LHCN-M2 (cell line): ENCODE measurements around the gene TRAF2. TPM values are rescaled to one million over a fixed set of nuclear protein-coding genes. Genes with fewer than 3 reads are reported as not detected.
A peak's percentile ranks its signal among the peaks of the same experiment; 100 is the strongest.
"Not testable (repeated sequence)": the region's sequence is repeated elsewhere in the genome, so short reads cannot be mapped to it uniquely, and the experiment has no call there.

ENCODE experiments used
- DNase-seq: peaks from one replicate; pipeline ENCODE4 v3.0.0-alpha.2; 2012; ENCODE audit warnings: low read depth
- total RNA-seq: library from RNA; depleted of rRNA; stranded (reverse); fragments of >200 nt; gene quantifications from 2 replicates; pipeline ENCODE4 v1.2.3, GENCODE V29; 2014

TRAF2 gene
- total RNA-seq, 1 experiment from 2014 or later: 11.7 TPM

DNA sequence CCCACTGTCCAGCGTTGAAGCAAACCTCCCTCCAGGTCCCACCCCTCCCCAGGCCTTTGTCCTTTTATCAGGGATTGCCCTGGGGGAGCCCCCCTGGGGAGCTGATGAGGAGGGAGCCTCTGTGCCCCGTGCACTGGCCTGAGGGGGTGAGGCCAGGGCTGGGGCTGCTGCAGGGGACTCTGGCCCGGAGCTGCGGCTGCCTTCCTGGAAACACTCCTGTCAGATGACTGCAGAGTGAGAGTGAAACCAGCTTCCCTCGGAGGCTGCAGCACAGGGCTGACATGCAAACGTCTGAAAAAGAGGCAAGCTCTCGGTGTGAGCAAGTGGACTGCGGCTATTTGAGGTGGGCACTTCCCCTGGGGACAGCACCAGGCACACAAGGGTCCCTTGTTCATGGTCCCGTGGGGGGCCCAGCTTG, 4.6 kb upstream of the TRAF2 start:
- DNase-seq: no peak

GRCh38 chr9:136882109-136882946, 4.0 kb upstream of the TRAF2 start:
- peak; percentile 72 for DNase-seq

DNA sequence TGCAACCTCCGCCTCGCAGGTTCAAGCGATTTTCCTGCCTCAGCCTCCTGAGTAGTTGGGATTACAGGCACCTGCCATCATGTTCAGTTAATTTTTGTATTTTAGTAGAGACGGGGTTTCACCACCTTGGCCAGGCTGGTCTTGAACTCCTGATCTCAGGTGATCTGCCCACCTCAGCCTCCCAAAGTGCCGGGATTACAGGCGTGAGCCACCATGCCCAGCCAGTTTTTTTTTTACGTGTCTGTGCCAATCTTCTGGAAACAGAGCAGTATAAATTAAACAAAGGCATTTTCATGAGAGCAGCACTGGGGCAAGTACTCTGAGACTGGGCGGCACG, 3.4 kb upstream of the TRAF2 start:
- DNase-seq: not testable (repeated sequence)

DNA sequence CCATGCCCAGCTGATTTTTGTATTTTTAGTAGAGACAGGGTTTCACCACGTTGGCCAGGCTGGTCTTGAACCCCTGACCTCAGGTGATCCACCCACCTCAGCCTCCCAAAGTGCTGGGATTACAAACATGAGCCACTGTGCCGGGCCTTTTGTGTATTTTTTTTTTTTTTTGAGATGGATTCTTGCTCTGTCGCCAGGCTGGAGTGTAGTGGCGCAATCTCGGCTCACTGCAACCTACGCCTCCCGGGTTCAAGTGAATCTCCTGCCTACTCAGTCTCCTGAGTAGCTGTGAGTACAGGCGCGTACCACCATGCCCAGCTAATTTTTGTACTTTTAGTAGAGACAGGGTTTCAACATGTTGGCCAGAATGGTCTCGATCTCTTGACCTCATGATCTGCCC, 2.6 kb upstream of the TRAF2 start:
- not testable (repeated sequence) for DNase-seq

DNA sequence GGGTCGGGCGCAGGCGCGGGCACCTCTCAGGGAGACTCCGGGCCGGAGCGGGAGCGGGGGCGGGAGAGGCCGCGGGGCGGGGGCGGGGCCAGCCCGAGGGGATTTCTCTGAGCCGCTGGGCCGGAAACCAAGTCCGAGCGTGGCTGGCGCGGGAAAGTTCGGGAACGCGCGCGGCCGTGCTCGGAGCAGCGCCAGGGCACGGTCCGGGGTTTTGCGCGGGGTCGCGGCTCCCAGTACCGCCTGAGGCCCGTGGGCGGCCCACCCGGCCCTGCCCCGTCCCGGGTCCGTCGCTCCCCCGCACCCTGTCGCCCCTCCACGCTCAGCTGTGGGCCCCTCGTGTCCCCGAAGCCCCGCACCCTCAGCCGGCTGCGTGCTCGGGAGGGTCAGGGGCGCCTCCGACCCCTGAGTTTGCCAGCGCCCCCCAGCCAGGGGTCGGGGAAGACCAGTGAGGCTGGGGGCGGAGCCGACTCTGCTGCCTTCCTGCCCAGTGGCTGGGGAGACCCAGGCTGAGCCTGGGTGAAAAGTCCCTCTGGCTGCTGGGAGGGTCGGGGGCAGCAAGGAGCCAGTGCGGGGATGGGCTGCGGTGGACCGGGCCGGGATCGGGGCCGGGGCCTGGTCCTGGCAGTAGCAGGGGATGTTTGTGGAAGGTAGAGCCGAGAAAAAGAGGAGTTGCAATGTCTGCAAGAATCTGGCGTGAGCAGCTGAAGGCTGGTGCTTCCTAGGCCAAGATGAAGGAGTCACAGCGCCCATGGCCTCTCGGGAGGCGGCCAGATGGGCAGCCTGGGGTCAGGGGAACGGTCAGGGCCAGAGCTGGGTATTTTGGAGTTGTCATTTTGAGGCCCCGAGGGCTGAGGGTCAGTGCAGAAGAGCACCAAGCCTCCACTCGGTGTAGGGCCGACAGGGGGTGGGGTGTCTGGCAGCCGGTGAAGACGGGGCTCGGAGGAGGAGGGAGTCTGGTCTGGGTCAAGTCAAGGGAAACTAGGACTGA, 588 bp downstream of the TRAF2 start:
- peak; percentile 19 for DNase-seq

- DNase-seq: no peak
Measured at GRCh38 chr9:136888454-136888853, 2.1 kb downstream of the TRAF2 start.

DNA sequence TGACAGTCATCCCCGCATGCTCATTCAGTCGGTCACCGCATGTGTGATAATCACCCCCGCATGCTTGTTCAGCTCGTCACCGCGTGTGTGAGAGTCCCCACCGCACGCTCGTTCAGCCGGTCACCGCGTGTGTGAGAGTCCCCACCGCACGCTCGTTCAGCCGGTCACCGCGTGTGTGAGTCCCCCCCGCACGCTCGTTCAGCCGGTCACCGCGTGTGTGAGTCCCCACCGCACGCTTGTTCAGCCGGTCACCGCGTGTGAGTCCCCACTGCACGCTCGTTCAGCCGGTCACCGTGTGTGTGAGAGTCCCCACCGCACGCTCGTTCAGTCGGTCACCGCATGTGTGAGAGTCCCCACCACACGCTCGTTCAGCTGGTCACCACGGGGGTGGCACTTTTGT, 3.5 kb downstream of the TRAF2 start:
- no peak for DNase-seq

DNA sequence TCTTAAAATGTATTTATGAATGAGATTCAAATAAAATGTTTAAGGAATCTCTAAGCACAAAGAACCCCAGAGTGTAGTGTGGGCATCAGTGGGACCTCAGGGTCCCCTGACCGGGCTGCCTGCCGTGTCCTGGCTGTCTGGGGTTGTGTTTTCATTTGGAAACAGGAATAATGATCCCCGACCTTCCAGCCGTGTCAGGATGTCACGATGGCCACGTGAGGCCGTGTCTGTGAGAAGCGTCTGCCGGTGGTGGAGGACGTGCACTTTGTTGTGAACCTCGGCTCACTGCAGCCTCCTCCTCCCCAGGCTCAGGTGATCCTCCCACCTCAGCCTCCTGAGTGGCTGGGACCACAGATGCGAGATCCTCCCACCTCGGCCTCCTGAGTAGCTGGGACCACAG, 4.3 kb downstream of the TRAF2 start:
- DNase-seq: no peak

GRCh38 chr9:136896027-136896426, 9.7 kb downstream of the TRAF2 start:
- DNase-seq: no peak

DNA sequence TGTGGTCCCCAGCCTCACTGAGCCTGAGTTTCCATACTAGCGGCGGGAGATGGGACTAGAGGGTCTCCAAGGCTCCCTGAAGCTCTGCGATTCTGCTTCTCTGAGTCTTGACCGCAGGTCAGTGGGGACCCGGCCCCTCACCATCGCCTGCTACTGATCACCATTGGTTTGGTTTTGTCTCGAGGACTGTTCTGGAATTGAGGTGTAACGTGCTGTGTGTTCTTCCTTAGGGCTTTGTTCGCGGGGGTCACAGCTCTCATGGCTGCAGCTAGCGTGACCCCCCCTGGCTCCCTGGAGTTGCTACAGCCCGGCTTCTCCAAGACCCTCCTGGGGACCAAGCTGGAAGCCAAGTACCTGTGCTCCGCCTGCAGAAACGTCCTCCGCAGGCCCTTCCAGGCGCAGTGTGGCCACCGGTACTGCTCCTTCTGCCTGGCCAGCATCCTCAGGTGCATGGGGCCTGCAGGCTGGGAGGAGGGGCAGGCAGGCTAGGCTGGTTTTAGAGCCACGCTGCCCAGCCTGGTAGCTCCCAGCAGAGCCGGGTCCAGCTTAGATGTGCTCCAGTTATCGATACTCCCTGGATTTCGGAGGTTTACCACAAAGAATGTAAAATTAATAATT, 12.3 kb downstream of the TRAF2 start:
- DNase-seq: no peak

GRCh38 chr9:136899196-136899595, 12.9 kb downstream of the TRAF2 start:
- DNase-seq: no peak

- DNase-seq: no peak
Measured at GRCh38 chr9:136900556-136900955, 14.2 kb downstream of the TRAF2 start.

- DNase-seq: no peak
Measured at GRCh38 chr9:136900988-136901515, 14.7 kb downstream of the TRAF2 start.

GRCh38 chr9:136901516-136902258, 15.4 kb downstream of the TRAF2 start:
- DNase-seq: peak; percentile 11

- DNase-seq: no peak
Measured at GRCh38 chr9:136902259-136902821, 16.0 kb downstream of the TRAF2 start.

DNA sequence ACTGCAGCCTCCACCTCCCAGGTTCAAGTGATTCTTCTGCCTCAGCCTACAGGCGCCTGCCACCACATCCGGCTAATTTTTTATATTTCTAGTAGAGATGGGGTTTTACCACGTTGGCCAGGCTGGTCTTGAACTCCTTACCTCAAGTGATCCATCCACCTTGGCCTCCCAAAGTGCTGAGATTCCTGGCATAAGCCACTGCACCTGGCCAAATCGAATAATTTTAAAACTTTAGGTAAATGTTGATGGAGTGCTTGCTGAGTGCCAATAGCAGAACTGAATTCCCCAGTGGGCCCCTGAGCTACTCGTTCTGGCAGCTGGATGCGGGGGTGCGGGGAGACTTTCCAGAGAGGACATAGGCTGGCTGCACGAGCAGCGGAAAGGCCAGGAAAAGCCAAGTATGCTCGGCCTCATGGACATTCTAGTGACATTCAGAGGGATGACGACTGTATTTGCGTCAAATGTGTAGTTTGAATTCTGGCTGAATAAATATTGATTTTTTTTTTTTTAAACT, 16.8 kb downstream of the TRAF2 start:
- no peak for DNase-seq

GRCh38 chr9:136906266-136906665, 19.9 kb downstream of the TRAF2 start:
- no peak for DNase-seq

DNA sequence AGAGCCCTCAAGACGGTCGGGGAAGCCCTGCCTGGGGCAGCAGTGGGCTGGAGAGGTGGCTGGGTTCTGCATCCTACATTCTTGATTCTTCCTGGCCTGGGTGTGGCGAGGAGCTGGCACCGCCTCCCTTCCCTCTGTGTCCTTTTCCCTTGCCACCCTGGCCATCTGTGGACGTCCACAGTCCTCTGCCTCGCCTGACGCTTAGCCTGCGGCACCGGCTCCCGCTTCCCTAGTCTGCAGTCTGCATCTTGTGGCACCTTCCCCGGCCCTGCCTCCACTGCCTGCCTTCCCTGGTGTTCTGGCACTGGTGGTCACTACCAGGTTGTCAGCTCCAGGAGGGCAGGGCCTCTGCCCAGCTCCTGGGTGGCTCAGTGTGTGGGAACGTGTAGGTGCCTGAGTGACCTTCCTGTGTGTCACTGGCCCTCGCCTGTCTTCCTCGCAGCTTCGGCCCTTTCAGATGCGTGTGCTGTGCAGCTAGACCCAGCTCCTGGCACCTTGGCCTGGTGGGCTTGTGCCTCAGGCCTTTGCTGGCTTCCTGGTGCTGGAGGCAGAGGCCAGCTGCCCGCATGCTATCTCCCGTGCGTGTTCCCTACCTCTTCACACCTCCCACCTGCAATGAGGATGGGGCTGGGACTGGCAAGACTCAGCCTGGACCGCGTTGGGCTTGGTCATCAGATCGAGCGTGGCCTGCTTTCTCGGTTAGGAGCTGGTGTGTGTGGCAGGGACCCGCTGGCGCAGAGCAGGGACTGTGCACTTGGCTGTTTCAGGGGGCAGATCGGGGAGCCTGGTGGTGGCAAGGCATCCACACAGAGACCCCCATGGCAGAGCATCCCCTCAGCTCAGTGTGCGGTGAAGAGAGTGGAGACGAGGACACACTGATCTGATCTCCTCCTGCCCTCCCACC, 20.9 kb downstream of the TRAF2 start:
- DNase-seq: no peak

- no peak for DNase-seq
Measured at GRCh38 chr9:136910197-136910900, 24.0 kb downstream of the TRAF2 start.
